Measurements from ENCODE around the gene DNAL4.
"Not testable (repeated sequence)": the region's sequence is repeated elsewhere in the genome, so short reads cannot be mapped to it uniquely, and the experiment has no call there.

Gene DNAL4

GRCh38 chr22:38826801-38827200 is 32.9 kb upstream of the DNAL4 start:
- H3K27me3 ChIP-seq (ENCODE audit: control insufficient read depth in 1 of 2, insufficient read depth in 2 of 2, low read length in 2 of 2) = no peaks in the 10 kb centered on the region
- no peak overlapping the region for H3K4me3 ChIP-seq (ENCODE audit: low read length in 2 of 2)
- no peaks in the 10 kb centered on the region for H3K36me3 ChIP-seq (ENCODE audit: control insufficient read depth in 2 of 2, insufficient read depth in 2 of 2, low read length in 2 of 2)
- no peak overlapping the region for H3K27ac ChIP-seq (ENCODE audit: low read length)
- H3K9ac ChIP-seq (ENCODE audit: low read length in 2 of 2) = no peak overlapping the region
- H3K9me3 ChIP-seq (ENCODE audit: control insufficient read depth in 2 of 2, low read length in 2 of 2) = no peaks in the 10 kb centered on the region
- no peaks in the 10 kb centered on the region for H3K4me1 ChIP-seq (ENCODE audit: control insufficient read depth, insufficient read depth, low read length)

- no peak overlapping the region for H3K9ac ChIP-seq (ENCODE audit: low read length in 2 of 2)
- no peak overlapping the region for H3K27ac ChIP-seq (ENCODE audit: low read length)
- H3K4me1 ChIP-seq (ENCODE audit: control insufficient read depth, insufficient read depth, low read length) = no peaks in the 10 kb centered on the region
- no peaks in the 10 kb centered on the region for H3K27me3 ChIP-seq (ENCODE audit: control insufficient read depth in 1 of 2, insufficient read depth in 2 of 2, low read length in 2 of 2)
- no peaks in the 10 kb centered on the region for H3K36me3 ChIP-seq (ENCODE audit: control insufficient read depth in 2 of 2, insufficient read depth in 2 of 2, low read length in 2 of 2)
- no peak overlapping the region for H3K4me3 ChIP-seq (ENCODE audit: low read length in 2 of 2)
- no peaks in the 10 kb centered on the region for H3K9me3 ChIP-seq (ENCODE audit: control insufficient read depth in 2 of 2, low read length in 2 of 2)
Measured at GRCh38 chr22:38826386-38826785, 32.4 kb upstream of the DNAL4 start.

GRCh38 chr22:38824585-38824984 is 30.6 kb upstream of the DNAL4 start:
- peaks cover 0 to 2% of the 10 kb centered on the region in 2 donors for H3K36me3 ChIP-seq (ENCODE audit: control insufficient read depth in 2 of 2, insufficient read depth in 2 of 2, low read length in 2 of 2)
- H3K9ac ChIP-seq (ENCODE audit: low read length in 2 of 2) = no peak overlapping the region
- no peak overlapping the region for H3K4me3 ChIP-seq (ENCODE audit: low read length in 2 of 2)
- H3K9me3 ChIP-seq (ENCODE audit: control insufficient read depth in 2 of 2, low read length in 2 of 2) = no peaks in the 10 kb centered on the region
- H3K27me3 ChIP-seq (ENCODE audit: control insufficient read depth in 1 of 2, insufficient read depth in 2 of 2, low read length in 2 of 2) = no peaks in the 10 kb centered on the region
- no peaks in the 10 kb centered on the region for H3K4me1 ChIP-seq (ENCODE audit: control insufficient read depth, insufficient read depth, low read length)
- no peak overlapping the region for H3K27ac ChIP-seq (ENCODE audit: low read length)

GRCh38 chr22:38823637-38824036 is 29.7 kb upstream of the DNAL4 start:
- no peaks in the 10 kb centered on the region for H3K27me3 ChIP-seq (ENCODE audit: control insufficient read depth in 1 of 2, insufficient read depth in 2 of 2, low read length in 2 of 2)
- no peaks in the 10 kb centered on the region for H3K4me1 ChIP-seq (ENCODE audit: control insufficient read depth, insufficient read depth, low read length)
- no peak overlapping the region for H3K9ac ChIP-seq (ENCODE audit: low read length in 2 of 2)
- no peak overlapping the region for H3K27ac ChIP-seq (ENCODE audit: low read length)
- no peaks in the 10 kb centered on the region for H3K9me3 ChIP-seq (ENCODE audit: control insufficient read depth in 2 of 2, low read length in 2 of 2)
- H3K36me3 ChIP-seq (ENCODE audit: control insufficient read depth in 2 of 2, insufficient read depth in 2 of 2, low read length in 2 of 2) = peaks cover 0 to 2% of the 10 kb centered on the region in 2 donors
- H3K4me3 ChIP-seq (ENCODE audit: low read length in 2 of 2) = no peak overlapping the region

- no peaks in the 10 kb centered on the region for H3K9me3 ChIP-seq (ENCODE audit: control insufficient read depth in 2 of 2, low read length in 2 of 2)
- H3K9ac ChIP-seq (ENCODE audit: low read length in 2 of 2) = no peak overlapping the region
- H3K4me3 ChIP-seq (ENCODE audit: low read length in 2 of 2) = no peak overlapping the region
- no peaks in the 10 kb centered on the region for H3K4me1 ChIP-seq (ENCODE audit: control insufficient read depth, insufficient read depth, low read length)
- H3K27ac ChIP-seq (ENCODE audit: low read length) = no peak overlapping the region
- no peaks in the 10 kb centered on the region for H3K27me3 ChIP-seq (ENCODE audit: control insufficient read depth in 1 of 2, insufficient read depth in 2 of 2, low read length in 2 of 2)
- peaks cover 0 to 2% of the 10 kb centered on the region in 2 donors for H3K36me3 ChIP-seq (ENCODE audit: control insufficient read depth in 2 of 2, insufficient read depth in 2 of 2, low read length in 2 of 2)
Measured at GRCh38 chr22:38823076-38823475, 29.1 kb upstream of the DNAL4 start.

- Histone ChIP-seq H3K27ac (ENCODE audit: low read length) (no peak overlapping the region), H3K9ac (ENCODE audit: low read length in 2 of 2) (no peak overlapping the region), H3K9me3 (ENCODE audit: control insufficient read depth in 2 of 2, low read length in 2 of 2) (no peaks in the 10 kb centered on the region), H3K4me1 (ENCODE audit: control insufficient read depth, insufficient read depth, low read length) (no peaks in the 10 kb centered on the region), H3K4me3 (ENCODE audit: low read length in 2 of 2) (no peak overlapping the region), H3K36me3 (ENCODE audit: control insufficient read depth in 2 of 2, insufficient read depth in 2 of 2, low read length in 2 of 2) (peaks cover 0 to 2% of the 10 kb centered on the region in 2 donors), H3K27me3 (ENCODE audit: control insufficient read depth in 1 of 2, insufficient read depth in 2 of 2, low read length in 2 of 2) (no peaks in the 10 kb centered on the region)
Measured at GRCh38 chr22:38820020-38820419, 26.1 kb upstream of the DNAL4 start.

GRCh38 chr22:38819387-38819940 is 25.5 kb upstream of the DNAL4 start:
- Histone ChIP-seq H3K9ac (ENCODE audit: low read length in 2 of 2) (no peak overlapping the region), H3K4me3 (ENCODE audit: low read length in 2 of 2) (no peak overlapping the region), H3K27ac (ENCODE audit: low read length) (no peak overlapping the region), H3K4me1 (ENCODE audit: control insufficient read depth, insufficient read depth, low read length) (no peaks in the 10 kb centered on the region), H3K9me3 (ENCODE audit: control insufficient read depth in 2 of 2, low read length in 2 of 2) (no peaks in the 10 kb centered on the region), H3K36me3 (ENCODE audit: control insufficient read depth in 2 of 2, insufficient read depth in 2 of 2, low read length in 2 of 2) (peaks cover 0 to 2% of the 10 kb centered on the region in 2 donors), H3K27me3 (ENCODE audit: control insufficient read depth in 1 of 2, insufficient read depth in 2 of 2, low read length in 2 of 2) (peaks cover 0 to under 1% of the 10 kb centered on the region in 2 donors)

- H3K27me3 ChIP-seq (ENCODE audit: control insufficient read depth in 1 of 2, insufficient read depth in 2 of 2, low read length in 2 of 2) = peaks cover 0 to 4% of the 10 kb centered on the region in 2 donors
- H3K9ac ChIP-seq (ENCODE audit: low read length in 2 of 2) = no peak overlapping the region
- peaks cover 0 to 2% of the 10 kb centered on the region in 2 donors for H3K36me3 ChIP-seq (ENCODE audit: control insufficient read depth in 2 of 2, insufficient read depth in 2 of 2, low read length in 2 of 2)
- no peaks in the 10 kb centered on the region for H3K9me3 ChIP-seq (ENCODE audit: control insufficient read depth in 2 of 2, low read length in 2 of 2)
- H3K4me3 ChIP-seq (ENCODE audit: low read length in 2 of 2) = no peak overlapping the region
- H3K4me1 ChIP-seq (ENCODE audit: control insufficient read depth, insufficient read depth, low read length) = no peaks in the 10 kb centered on the region
- no peak overlapping the region for H3K27ac ChIP-seq (ENCODE audit: low read length)
Measured at GRCh38 chr22:38817196-38817595, 23.3 kb upstream of the DNAL4 start.

- peaks cover 0 to 4% of the 10 kb centered on the region in 2 donors for H3K27me3 ChIP-seq (ENCODE audit: control insufficient read depth in 1 of 2, insufficient read depth in 2 of 2, low read length in 2 of 2)
- no peaks in the 10 kb centered on the region for H3K9me3 ChIP-seq (ENCODE audit: control insufficient read depth in 2 of 2, low read length in 2 of 2)
- H3K9ac ChIP-seq (ENCODE audit: low read length in 2 of 2) = no peak overlapping the region
- no peaks in the 10 kb centered on the region for H3K4me1 ChIP-seq (ENCODE audit: control insufficient read depth, insufficient read depth, low read length)
- no peaks in the 10 kb centered on the region for H3K36me3 ChIP-seq (ENCODE audit: control insufficient read depth in 2 of 2, insufficient read depth in 2 of 2, low read length in 2 of 2)
- no peak overlapping the region for H3K27ac ChIP-seq (ENCODE audit: low read length)
- H3K4me3 ChIP-seq (ENCODE audit: low read length in 2 of 2) = no peak overlapping the region
Measured at GRCh38 chr22:38815842-38816241, 21.9 kb upstream of the DNAL4 start.

- Histone ChIP-seq H3K9me3 (ENCODE audit: control insufficient read depth in 2 of 2, low read length in 2 of 2) (no peaks in the 10 kb centered on the region), H3K4me3 (ENCODE audit: low read length in 2 of 2) (no peak overlapping the region), H3K4me1 (ENCODE audit: control insufficient read depth, insufficient read depth, low read length) (no peaks in the 10 kb centered on the region), H3K27me3 (ENCODE audit: control insufficient read depth in 1 of 2, insufficient read depth in 2 of 2, low read length in 2 of 2) (peaks cover 0 to 4% of the 10 kb centered on the region in 2 donors), H3K9ac (ENCODE audit: low read length in 2 of 2) (no peak overlapping the region), H3K36me3 (ENCODE audit: control insufficient read depth in 2 of 2, insufficient read depth in 2 of 2, low read length in 2 of 2) (no peaks in the 10 kb centered on the region), H3K27ac (ENCODE audit: low read length) (no peak overlapping the region)
Measured at GRCh38 chr22:38811241-38811640, 17.3 kb upstream of the DNAL4 start.

- not testable (repeated sequence) for H3K4me1 ChIP-seq (ENCODE audit: control insufficient read depth, insufficient read depth, low read length); H3K27ac ChIP-seq (ENCODE audit: low read length); H3K27me3 ChIP-seq (ENCODE audit: control insufficient read depth in 1 of 2, insufficient read depth in 2 of 2, low read length in 2 of 2); H3K9me3 ChIP-seq (ENCODE audit: control insufficient read depth in 2 of 2, low read length in 2 of 2); H3K9ac ChIP-seq (ENCODE audit: low read length in 2 of 2); H3K4me3 ChIP-seq (ENCODE audit: low read length in 2 of 2); H3K36me3 ChIP-seq (ENCODE audit: control insufficient read depth in 2 of 2, insufficient read depth in 2 of 2, low read length in 2 of 2)
Measured at GRCh38 chr22:38805041-38805593, 11.2 kb upstream of the DNAL4 start.

All from stomach smooth muscle (tissue), 2 donors.